ENCODE measurements around the gene SDK1. TPM values are rescaled to one million over a fixed set of nuclear protein-coding genes. Genes with fewer than 3 reads are reported as not detected.

Gene SDK1
- total RNA-seq, 1 experiment from 2014 or later, result 20.0 TPM

GRCh38 chr7:3310884-3311283, 9.8 kb downstream of the SDK1 start:
- Mint-ChIP-seq H3K4me3 (ENCODE audit: low read depth, unreplicated experiment) (no peak overlapping the region), H3K27ac (ENCODE audit: unreplicated experiment) (no peak overlapping the region), H3K27me3 (ENCODE audit: unreplicated experiment) (no peaks in the 10 kb centered on the region), H3K4me1 (ENCODE audit: low read depth, unreplicated experiment) (peaks cover 29% of the 10 kb centered on the region), H3K36me3 (ENCODE audit: insufficient read depth, unreplicated experiment) (no peaks in the 10 kb centered on the region), H3K9me3 (ENCODE audit: low read depth, unreplicated experiment) (peaks cover 5% of the 10 kb centered on the region)
- no TSS peak for BruUV-seq (replicated peaks)
- no peak for DNase-seq
- CTCF ChIA-PET, result interaction anchor here (0.5 kb wide), 1 partner anchor 208 kb away, joined by 3 read pairs; no protein-coding TSS in a partner anchor
- intact Hi-C loops (cut with micrococcal nuclease; ENCODE audit: unreplicated experiment), result loop anchor here (5.0 kb wide), 1 partner anchor 111 kb away; no protein-coding TSS in a partner anchor
- no peak for TF ChIP-seq CTCF (IDR thresholded peaks at IDR 0.05; ENCODE audit: unreplicated experiment)

GRCh38 chr7:3312583-3312982, 11.5 kb downstream of the SDK1 start:
- CTCF ChIA-PET, result interaction anchor here (0.6 to 0.7 kb wide), 3 partner anchors 24 to 395 kb away, joined by 3 read pairs; no protein-coding TSS in a partner anchor
- Mint-ChIP-seq H3K27ac (ENCODE audit: unreplicated experiment) (no peak overlapping the region), H3K36me3 (ENCODE audit: insufficient read depth, unreplicated experiment) (no peaks in the 10 kb centered on the region), H3K4me1 (ENCODE audit: low read depth, unreplicated experiment) (peaks cover 29% of the 10 kb centered on the region), H3K4me3 (ENCODE audit: low read depth, unreplicated experiment) (no peak overlapping the region), H3K27me3 (ENCODE audit: unreplicated experiment) (no peaks in the 10 kb centered on the region), H3K9me3 (ENCODE audit: low read depth, unreplicated experiment) (peaks cover 5% of the 10 kb centered on the region)
- intact Hi-C loops (cut with micrococcal nuclease; ENCODE audit: unreplicated experiment), result loop anchor here (5.0 kb wide), 1 partner anchor 110 kb away; no protein-coding TSS in a partner anchor
- TF ChIP-seq CTCF (IDR thresholded peaks at IDR 0.05; ENCODE audit: unreplicated experiment), result no peak
- no TSS peak for BruUV-seq (replicated peaks)
- no peak for DNase-seq

GRCh38 chr7:3318874-3319273, 17.8 kb downstream of the SDK1 start:
- H3K27ac Mint-ChIP-seq (ENCODE audit: unreplicated experiment), result no peak overlapping the region
- peaks cover 9% of the 10 kb centered on the region for H3K4me1 Mint-ChIP-seq (ENCODE audit: low read depth, unreplicated experiment)
- TF ChIP-seq CTCF (IDR thresholded peaks at IDR 0.05; ENCODE audit: unreplicated experiment), result no peak
- no peak for DNase-seq
- intact Hi-C loops (cut with micrococcal nuclease; ENCODE audit: unreplicated experiment), result no loop called here
- H3K4me3 Mint-ChIP-seq (ENCODE audit: low read depth, unreplicated experiment), result no peak overlapping the region
- H3K36me3 Mint-ChIP-seq (ENCODE audit: insufficient read depth, unreplicated experiment), result no peaks in the 10 kb centered on the region
- BruUV-seq (replicated peaks), result no TSS peak
- H3K27me3 Mint-ChIP-seq (ENCODE audit: unreplicated experiment), result no peaks in the 10 kb centered on the region
- CTCF ChIA-PET, result no interaction called here
- no peaks in the 10 kb centered on the region for H3K9me3 Mint-ChIP-seq (ENCODE audit: low read depth, unreplicated experiment)

GRCh38 chr7:3321206-3321605, 20.2 kb downstream of the SDK1 start:
- peaks cover 9% of the 10 kb centered on the region for H3K4me1 Mint-ChIP-seq (ENCODE audit: low read depth, unreplicated experiment)
- H3K4me3 Mint-ChIP-seq (ENCODE audit: low read depth, unreplicated experiment), result no peak overlapping the region
- no peak for DNase-seq
- H3K36me3 Mint-ChIP-seq (ENCODE audit: insufficient read depth, unreplicated experiment), result no peaks in the 10 kb centered on the region
- H3K27ac Mint-ChIP-seq (ENCODE audit: unreplicated experiment), result no peak overlapping the region
- no TSS peak for BruUV-seq (replicated peaks)
- H3K27me3 Mint-ChIP-seq (ENCODE audit: unreplicated experiment), result no peaks in the 10 kb centered on the region
- no peak for TF ChIP-seq CTCF (IDR thresholded peaks at IDR 0.05; ENCODE audit: unreplicated experiment)
- no peaks in the 10 kb centered on the region for H3K9me3 Mint-ChIP-seq (ENCODE audit: low read depth, unreplicated experiment)
- CTCF ChIA-PET, result interaction anchor here (0.5 kb wide), 1 partner anchor 114 kb away, joined by 10 read pairs; no protein-coding TSS in a partner anchor
- intact Hi-C loops (cut with micrococcal nuclease; ENCODE audit: unreplicated experiment), result no loop called here
